ACC112 (cell line): ENCODE results near the gene LRP5.

ENCODE experiments used
- H2AFZ ChIP-seq: fragments of 200-600 bp; sonication (generic); one replicate; pipeline ENCODE4 v1.6.0; 2017; ENCODE audit warnings: antibody characterized with exemption, low read length; ENCODE audit not compliant: unreplicated experiment
- H3K27ac ChIP-seq: fragments of 200-600 bp; sonication (generic); 2 replicates; pipeline ENCODE4 v1.5.1; 2014; ENCODE audit warnings: low read depth, mild to moderate bottlenecking, antibody characterized with exemption, low read length, moderate library complexity
- H3K27me3 ChIP-seq: fragments of 200-600 bp; sonication (generic); 2 replicates; pipeline ENCODE4 v1.6.1; 2014; ENCODE audit warnings: mild to moderate bottlenecking, antibody characterized with exemption, low read length, moderate library complexity, mixed read lengths; ENCODE audit not compliant: insufficient read depth
- H3K36me3 ChIP-seq: fragments of 200-600 bp; sonication (generic); 2 replicates; pipeline ENCODE4 v1.6.1; 2016; ENCODE audit warnings: mild to moderate bottlenecking, antibody characterized with exemption, low read length, moderate library complexity, mixed read lengths; ENCODE audit not compliant: insufficient read depth
- H3K4me1 ChIP-seq: fragments of 200-600 bp; sonication (generic); one replicate; pipeline ENCODE4 v1.6.1; 2016; ENCODE audit warnings: low read length, mixed read lengths; ENCODE audit not compliant: insufficient read depth, unreplicated experiment, control insufficient read depth
- H3K4me3 ChIP-seq: fragments of 200-600 bp; sonication (generic); 2 replicates; pipeline ENCODE4 v1.5.1; 2014; ENCODE audit warnings: mild to moderate bottlenecking, low read depth, low read length
- H3K79me2 ChIP-seq: fragments of 200-600 bp; sonication (generic); one replicate; pipeline ENCODE4 v1.6.0; 2016; ENCODE audit warnings: low read length; ENCODE audit not compliant: control insufficient read depth, unreplicated experiment, insufficient read depth

The LRP5 gene

DNA sequence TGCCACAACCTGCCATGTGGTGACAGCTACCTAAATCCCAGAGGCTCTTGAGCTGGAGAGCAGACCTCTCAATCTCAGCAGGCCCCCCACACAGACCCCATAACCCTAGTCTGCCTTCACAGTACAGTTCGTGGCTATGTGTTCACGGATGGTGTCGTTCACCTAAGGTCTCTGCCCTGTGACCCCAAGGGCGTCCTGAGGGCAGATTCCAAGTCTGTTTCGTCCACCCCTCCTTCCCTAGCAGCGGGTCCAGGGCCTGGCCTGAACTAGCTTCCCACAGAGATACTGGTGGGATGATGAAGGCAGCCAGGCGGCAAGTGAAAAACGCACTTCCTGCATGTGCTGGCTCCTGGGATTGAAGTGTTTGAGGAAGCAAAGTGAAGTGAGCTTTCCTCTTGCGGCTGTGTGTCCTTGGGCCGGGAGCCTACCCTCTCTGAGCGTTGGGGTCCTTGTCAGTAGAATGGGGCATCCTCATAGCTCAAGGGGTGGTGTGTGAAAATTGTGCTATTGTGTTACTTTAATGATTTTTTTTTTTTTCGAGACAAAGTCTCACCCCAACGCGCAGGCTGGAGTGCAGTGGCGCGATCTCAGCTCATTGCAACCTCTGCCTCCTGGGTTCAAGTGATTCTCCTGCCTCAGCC, 70.1 kb downstream of the LRP5 start:
- Histone ChIP-seq H3K4me3 (no peak overlapping the region), H3K4me1 (peaks cover 3% of the 10 kb centered on the region), H2AFZ (no peak overlapping the region), H3K27ac (no peak overlapping the region), H3K27me3 (no peaks in the 10 kb centered on the region), H3K36me3 (no peaks in the 10 kb centered on the region), H3K79me2 (no peaks in the 10 kb centered on the region)

DNA sequence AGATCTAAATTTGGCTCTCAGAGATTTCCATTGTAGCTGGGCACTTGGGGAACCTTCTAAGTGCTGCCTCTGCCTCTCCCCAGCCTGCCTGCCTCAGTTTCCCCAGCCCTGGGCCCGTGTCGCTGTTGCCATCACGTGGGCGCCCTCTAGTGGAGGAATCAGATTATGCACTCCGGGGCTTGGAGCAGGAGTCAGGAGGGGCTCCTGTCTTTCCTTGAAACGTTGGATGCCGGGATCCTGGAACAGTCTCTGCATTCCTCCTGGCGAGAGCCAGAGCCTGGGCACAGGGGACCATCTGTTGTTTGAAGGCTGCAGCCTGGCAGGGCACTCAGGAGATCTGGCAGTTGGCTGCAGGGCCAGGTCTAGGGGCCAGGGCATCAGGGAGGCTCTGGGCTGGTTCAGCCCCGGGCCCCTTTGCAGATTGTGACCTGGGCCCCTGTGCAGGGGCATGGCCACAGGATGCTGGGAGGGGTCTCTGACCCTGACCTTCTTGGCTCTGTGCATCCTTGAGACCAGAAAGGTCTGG, 71.6 kb downstream of the LRP5 start:
- no peaks in the 10 kb centered on the region for H3K27me3 ChIP-seq
- H3K4me1 ChIP-seq: peaks cover 3% of the 10 kb centered on the region
- no peaks in the 10 kb centered on the region for H3K79me2 ChIP-seq
- no peaks in the 10 kb centered on the region for H3K36me3 ChIP-seq
- H3K4me3 ChIP-seq: no peak overlapping the region
- H2AFZ ChIP-seq: no peak overlapping the region
- no peak overlapping the region for H3K27ac ChIP-seq

DNA sequence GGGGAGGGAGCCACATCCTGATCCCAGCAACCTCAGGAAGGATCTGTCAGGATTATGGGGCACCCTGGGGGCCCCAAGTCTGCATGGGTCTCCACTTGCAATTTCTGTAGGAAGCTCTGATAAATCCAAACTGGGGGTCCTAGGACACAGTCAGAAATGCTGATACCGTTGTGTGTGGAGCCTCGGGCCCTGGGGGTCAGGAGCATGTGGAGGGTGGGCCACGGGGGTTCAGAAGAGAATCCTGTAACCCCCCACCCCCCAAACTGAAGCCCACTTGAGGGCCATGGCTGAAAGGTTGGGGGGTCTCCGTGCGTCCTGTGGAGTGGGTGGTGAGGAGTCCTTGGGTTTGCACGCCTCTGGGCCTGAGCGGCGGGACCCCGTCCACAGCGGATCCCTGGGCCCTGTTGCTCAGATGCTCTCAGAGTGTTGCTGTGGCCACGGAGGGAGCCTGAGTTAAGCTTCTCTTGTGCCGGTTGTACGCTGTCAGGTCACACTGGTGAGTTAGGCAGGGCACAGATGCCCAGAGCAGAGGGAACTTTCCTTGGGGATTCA, 72.2 kb downstream of the LRP5 start:
- Histone ChIP-seq H3K4me1 (peaks cover 3% of the 10 kb centered on the region), H2AFZ (no peak overlapping the region), H3K27me3 (no peaks in the 10 kb centered on the region), H3K79me2 (no peaks in the 10 kb centered on the region), H3K4me3 (no peak overlapping the region), H3K27ac (no peak overlapping the region), H3K36me3 (no peaks in the 10 kb centered on the region)

DNA sequence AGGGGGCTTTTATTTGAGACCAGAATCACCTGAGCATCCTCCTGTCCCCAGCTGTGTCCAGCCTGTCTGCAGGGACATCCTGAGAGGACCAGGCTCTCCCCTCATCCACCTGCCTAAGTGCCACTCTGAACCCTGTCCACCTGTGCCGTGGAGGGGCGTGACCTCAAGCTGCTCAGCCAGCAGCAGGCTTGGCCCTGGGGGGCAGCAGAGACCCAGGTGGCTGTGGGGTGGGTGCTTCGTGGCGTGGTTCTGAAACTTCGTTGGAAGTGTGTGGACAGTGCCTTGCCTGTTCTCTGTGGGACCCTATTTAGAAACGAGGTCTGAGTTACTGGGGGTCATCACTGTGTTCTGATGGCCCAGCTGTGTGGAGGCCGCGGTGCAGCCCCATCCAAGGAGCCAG, 72.7 kb downstream of the LRP5 start:
- Histone ChIP-seq H3K27ac (no peak overlapping the region), H3K27me3 (no peaks in the 10 kb centered on the region), H3K79me2 (no peaks in the 10 kb centered on the region), H3K36me3 (no peaks in the 10 kb centered on the region), H2AFZ (no peak overlapping the region), H3K4me3 (no peak overlapping the region), H3K4me1 (peaks cover 1% of the 10 kb centered on the region)

DNA sequence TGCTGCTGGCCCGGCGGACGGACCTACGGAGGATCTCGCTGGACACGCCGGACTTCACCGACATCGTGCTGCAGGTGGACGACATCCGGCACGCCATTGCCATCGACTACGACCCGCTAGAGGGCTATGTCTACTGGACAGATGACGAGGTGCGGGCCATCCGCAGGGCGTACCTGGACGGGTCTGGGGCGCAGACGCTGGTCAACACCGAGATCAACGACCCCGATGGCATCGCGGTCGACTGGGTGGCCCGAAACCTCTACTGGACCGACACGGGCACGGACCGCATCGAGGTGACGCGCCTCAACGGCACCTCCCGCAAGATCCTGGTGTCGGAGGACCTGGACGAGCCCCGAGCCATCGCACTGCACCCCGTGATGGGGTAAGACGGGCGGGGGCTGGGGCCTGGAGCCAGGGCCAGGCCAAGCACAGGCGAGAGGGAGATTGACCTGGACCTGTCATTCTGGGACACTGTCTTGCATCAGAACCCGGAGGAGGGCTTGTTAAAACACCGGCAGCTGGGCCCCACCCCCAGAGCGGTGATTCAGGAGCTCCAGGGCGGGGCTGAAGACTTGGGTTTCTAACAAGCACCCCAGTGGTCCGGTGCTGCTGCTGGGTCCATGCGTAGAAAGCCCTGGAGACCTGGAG, 74.1 kb downstream of the LRP5 start:
- Histone ChIP-seq H3K27ac (no peak overlapping the region), H3K27me3 (no peaks in the 10 kb centered on the region), H3K4me1 (no peaks in the 10 kb centered on the region), H3K79me2 (no peaks in the 10 kb centered on the region), H3K36me3 (no peaks in the 10 kb centered on the region), H3K4me3 (no peak overlapping the region), H2AFZ (no peak overlapping the region)

DNA sequence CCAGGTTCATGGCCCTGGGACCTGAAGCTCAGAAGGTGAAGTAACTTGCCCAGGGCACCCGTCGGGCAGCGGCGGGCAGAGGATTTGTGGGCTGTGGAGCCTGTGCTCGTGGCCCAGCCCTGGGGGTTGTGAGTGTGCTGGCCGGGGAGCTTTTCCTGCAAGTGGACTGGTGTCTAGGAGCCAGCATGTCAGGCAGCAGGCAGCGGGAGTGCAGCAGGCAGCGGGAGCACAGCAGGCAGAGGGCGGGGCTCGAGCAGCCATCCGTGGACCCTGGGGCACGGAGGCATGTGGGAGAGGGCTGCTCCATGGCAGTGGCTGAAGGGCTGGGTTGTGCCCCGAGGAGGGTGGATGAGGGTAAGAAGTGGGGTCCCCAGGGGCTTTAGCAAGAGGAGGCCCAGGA, 75.4 kb downstream of the LRP5 start:
- Histone ChIP-seq H3K4me3 (no peak overlapping the region), H3K79me2 (no peaks in the 10 kb centered on the region), H3K27me3 (no peaks in the 10 kb centered on the region), H3K4me1 (no peaks in the 10 kb centered on the region), H3K27ac (no peak overlapping the region), H2AFZ (no peak overlapping the region), H3K36me3 (no peaks in the 10 kb centered on the region)

DNA sequence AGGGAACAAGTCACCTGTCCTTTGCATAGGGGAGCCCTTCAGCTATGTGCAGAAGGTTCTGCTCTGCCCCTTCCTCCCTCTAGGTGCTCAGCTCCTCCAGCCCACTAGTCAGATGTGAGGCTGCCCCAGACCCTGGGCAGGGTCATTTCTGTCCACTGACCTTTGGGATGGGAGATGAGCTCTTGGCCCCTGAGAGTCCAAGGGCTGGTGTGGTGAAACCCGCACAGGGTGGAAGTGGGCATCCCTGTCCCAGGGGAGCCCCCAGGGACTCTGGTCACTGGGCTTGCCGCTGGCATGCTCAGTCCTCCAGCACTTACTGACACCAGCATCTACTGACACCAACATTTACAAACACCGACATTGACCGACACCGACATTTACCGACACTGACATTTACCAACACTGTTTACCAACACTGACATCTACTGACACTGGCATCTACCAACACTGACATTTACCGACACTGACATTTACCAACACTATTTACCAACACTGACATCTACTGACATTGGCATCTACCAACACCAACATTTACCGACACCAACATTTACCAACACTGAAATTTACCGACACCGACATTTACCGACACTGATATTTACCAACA, 76.3 kb downstream of the LRP5 start:
- Histone ChIP-seq H3K79me2 (no peaks in the 10 kb centered on the region), H3K36me3 (no peaks in the 10 kb centered on the region), H3K27me3 (no peaks in the 10 kb centered on the region)

DNA sequence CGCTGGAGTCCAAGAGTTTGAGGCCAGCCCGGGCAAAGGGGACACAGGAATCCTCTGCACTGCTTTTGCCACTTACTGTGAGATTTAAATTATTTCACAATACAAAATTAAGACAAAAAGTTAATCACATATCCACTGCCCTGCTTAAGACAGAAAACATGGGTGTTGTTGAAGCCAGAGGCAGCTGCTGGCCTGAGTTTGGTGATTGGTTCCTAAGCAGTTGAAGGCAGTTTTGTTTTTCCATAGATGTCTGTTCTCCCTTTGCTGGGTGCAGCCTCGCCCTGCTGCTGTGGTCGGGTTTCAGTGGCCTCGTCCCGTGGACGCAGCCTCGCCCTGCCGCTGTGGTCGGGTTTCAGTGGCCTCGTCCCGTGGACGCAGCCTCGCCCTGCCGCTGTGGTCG, 77.9 kb downstream of the LRP5 start:
- no peaks in the 10 kb centered on the region for H3K27me3 ChIP-seq
- no peak overlapping the region for H3K4me3 ChIP-seq
- H3K79me2 ChIP-seq: no peaks in the 10 kb centered on the region
- no peaks in the 10 kb centered on the region for H3K36me3 ChIP-seq
- no peak overlapping the region for H2AFZ ChIP-seq
- no peak overlapping the region for H3K27ac ChIP-seq
- H3K4me1 ChIP-seq: no peaks in the 10 kb centered on the region

More for the DNA sequence above, 76.3 kb downstream of the LRP5 start:
- H3K4me3 ChIP-seq: no peak overlapping the region
- H3K27ac ChIP-seq: no peak overlapping the region
- no peak overlapping the region for H2AFZ ChIP-seq
- H3K4me1 ChIP-seq: no peaks in the 10 kb centered on the region

DNA sequence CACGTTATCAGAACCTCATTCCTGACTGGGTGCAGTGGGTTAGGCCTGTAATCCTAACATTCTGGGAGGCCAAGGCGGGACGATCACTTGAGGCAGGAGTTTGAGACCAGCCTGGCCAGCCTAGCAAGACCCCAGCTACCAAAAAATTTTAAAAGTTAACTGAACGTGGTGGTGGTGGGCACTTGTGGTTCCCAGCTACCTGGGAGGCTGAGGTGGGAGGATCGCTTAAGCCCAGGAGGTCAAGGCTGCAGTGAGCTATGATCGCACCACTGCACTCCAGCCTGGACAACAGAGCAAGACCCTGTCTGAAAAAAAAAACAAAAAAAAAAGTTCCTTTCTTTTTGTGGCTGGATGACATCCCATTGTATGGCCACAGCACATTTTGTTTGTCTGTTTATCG, 80.4 kb downstream of the LRP5 start:
- no peaks in the 10 kb centered on the region for H3K36me3 ChIP-seq
- no peak overlapping the region for H3K27ac ChIP-seq
- H3K4me1 ChIP-seq: no peaks in the 10 kb centered on the region

DNA sequence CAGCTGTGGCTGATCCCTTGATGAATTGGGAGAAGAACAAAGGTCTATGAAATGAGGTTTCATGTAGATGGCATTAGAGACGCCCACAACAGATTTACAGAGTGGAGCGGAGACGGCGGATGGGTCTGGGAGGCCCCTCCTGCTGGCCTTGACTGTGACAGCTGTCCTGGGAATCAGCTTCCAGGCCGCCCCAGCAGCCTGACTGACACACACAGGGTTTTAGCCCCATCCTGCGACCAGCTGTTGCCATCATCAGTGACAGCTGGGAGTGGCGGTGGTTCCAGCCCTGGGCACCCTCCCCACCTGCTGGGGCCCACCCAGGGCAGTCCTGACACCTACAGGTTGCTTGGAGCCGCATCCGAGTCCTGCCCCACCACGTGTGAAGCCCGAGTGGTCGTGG, 84.1 kb downstream of the LRP5 start:
- no peak overlapping the region for H3K4me3 ChIP-seq
- H3K27ac ChIP-seq: no peak overlapping the region
- peaks cover 4% of the 10 kb centered on the region for H3K4me1 ChIP-seq
- H3K27me3 ChIP-seq: no peaks in the 10 kb centered on the region
- H3K79me2 ChIP-seq: no peaks in the 10 kb centered on the region
- no peak overlapping the region for H2AFZ ChIP-seq
- no peaks in the 10 kb centered on the region for H3K36me3 ChIP-seq

More for the DNA sequence above, 80.4 kb downstream of the LRP5 start:
- H3K79me2 ChIP-seq: no peaks in the 10 kb centered on the region
- H3K27me3 ChIP-seq: no peaks in the 10 kb centered on the region
- H2AFZ ChIP-seq: no peak overlapping the region
- no peak overlapping the region for H3K4me3 ChIP-seq
